Mesenchymal stem cell (in vitro differentiated cells and primary cell): Measurements from ENCODE around the gene CNOT6.

Experiments
- DNase-seq: peaks from one replicate; pipeline ENCODE4 v3.0.0-alpha.2; 2013
- H2AFZ ChIP-seq: one replicate; pipeline ENCODE4 v1.6.1; 2013; ENCODE audit warnings: low read depth, mild to moderate bottlenecking, control low read depth, inconsistent platforms, low read length, moderate library complexity
- H2AK5ac ChIP-seq: 2 replicates; pipeline ENCODE4 v1.6.1; 2013; ENCODE audit warnings: low read length, moderate library complexity, mild to moderate bottlenecking, inconsistent platforms; ENCODE audit not compliant: severe bottlenecking
- H2BK120ac ChIP-seq: one replicate; pipeline ENCODE4 v1.6.1; 2013; ENCODE audit warnings: low read depth, mild to moderate bottlenecking, inconsistent platforms, low read length, moderate library complexity
- H2BK12ac ChIP-seq, 2 experiments: one replicate each; pipeline ENCODE4 v1.6.1; 2013; ENCODE audit warnings: inconsistent platforms in 2 of 2, low read length in 2 of 2, mild to moderate bottlenecking in 2 of 2, moderate library complexity in 2 of 2, control low read depth in 1 of 2
- H2BK15ac ChIP-seq: one replicate; pipeline ENCODE4 v1.6.1; 2013; ENCODE audit warnings: mild to moderate bottlenecking, low read depth, inconsistent platforms; ENCODE audit not compliant: poor library complexity, severe bottlenecking
- H2BK5ac ChIP-seq: 2 replicates; pipeline ENCODE4 v1.6.1; 2013; ENCODE audit warnings: low read depth, mild to moderate bottlenecking, low read length, control low read depth, inconsistent platforms; ENCODE audit not compliant: poor library complexity, severe bottlenecking
- H3K14ac ChIP-seq, 2 experiments: one replicate each; pipeline ENCODE4 v1.6.1; 2013; ENCODE audit warnings: inconsistent platforms in 2 of 2, low read length in 2 of 2, control low read depth in 1 of 2, mild to moderate bottlenecking in 1 of 2, moderate library complexity in 1 of 2
- H3K18ac ChIP-seq, 2 experiments: one replicate each; pipeline ENCODE4 v1.6.1; 2013; ENCODE audit warnings: inconsistent platforms in 2 of 2, low read length in 2 of 2, control low read depth in 1 of 2, low read depth in 1 of 2, mild to moderate bottlenecking in 1 of 2
- H3K23ac ChIP-seq, 2 experiments: one replicate each; pipeline ENCODE4 v1.6.1; 2013; ENCODE audit warnings: inconsistent platforms in 2 of 2, low read length in 2 of 2, mild to moderate bottlenecking in 2 of 2, moderate library complexity in 2 of 2, control low read depth in 1 of 2
- H3K27ac ChIP-seq: 2 replicates; pipeline ENCODE4 v1.5.1; 2013; ENCODE audit warnings: mild to moderate bottlenecking, moderate library complexity, low read length, control low read depth, inconsistent platforms; ENCODE audit not compliant: poor library complexity, severe bottlenecking
- H3K27me3 ChIP-seq, 2 experiments: 2 replicates each; pipeline versions ENCODE4 v1.6.1 to v1.7.0; 2013; ENCODE audit warnings: low read length in 2 of 2, mild to moderate bottlenecking in 2 of 2, moderate library complexity in 2 of 2, control low read depth in 1 of 2, inconsistent platforms in 1 of 2; ENCODE audit not compliant: control insufficient read depth in 1 of 2, insufficient read depth in 1 of 2
- H3K36me3 ChIP-seq, 2 experiments: 2 replicates each; pipeline versions ENCODE4 v1.6.1 to v1.7.0; 2013; ENCODE audit warnings: low read length in 2 of 2, control low read depth in 1 of 2, inconsistent platforms in 1 of 2, low read depth in 1 of 2, mild to moderate bottlenecking in 1 of 2; ENCODE audit not compliant: insufficient read depth in 2 of 2, control insufficient read depth in 1 of 2
- H3K4ac ChIP-seq, 2 experiments: one replicate each; pipeline ENCODE4 v1.6.1; 2013; ENCODE audit warnings: inconsistent platforms in 2 of 2, low read length in 2 of 2, mild to moderate bottlenecking in 2 of 2, moderate library complexity in 2 of 2, control low read depth in 1 of 2, low read depth in 1 of 2
- H3K4me1 ChIP-seq: 2 replicates; pipeline ENCODE4 v1.6.1; 2013; ENCODE audit warnings: low read depth, low read length, control low read depth; ENCODE audit not compliant: control insufficient read depth, insufficient read depth
- H3K4me2 ChIP-seq: 2 replicates; pipeline ENCODE4 v1.6.1; 2013; ENCODE audit warnings: low read length, mild to moderate bottlenecking, inconsistent platforms; ENCODE audit not compliant: poor library complexity, severe bottlenecking
- H3K4me3 ChIP-seq, 2 experiments: 2 replicates each; pipeline versions ENCODE4 v1.5.1 to v1.7.0; 2013; ENCODE audit warnings: low read length in 2 of 2, mild to moderate bottlenecking in 2 of 2, control low read depth in 1 of 2, low read depth in 1 of 2; ENCODE audit not compliant: insufficient read depth in 1 of 2
- H3K79me1 ChIP-seq: replicated peaks from 2 replicates; pipeline ENCODE4 v1.6.1; 2013; ENCODE audit warnings: mild to moderate bottlenecking, control low read depth, low read length, inconsistent platforms; ENCODE audit not compliant: poor library complexity, severe bottlenecking
- H3K9ac ChIP-seq: 2 replicates; pipeline ENCODE4 v1.7.0; 2013; ENCODE audit warnings: mild to moderate bottlenecking, low read length, moderate library complexity
- H3K9me3 ChIP-seq: 2 replicates; pipeline ENCODE4 v1.7.0; 2013; ENCODE audit warnings: mild to moderate bottlenecking, low read length; ENCODE audit not compliant: control insufficient read depth
- H4K8ac ChIP-seq: one replicate; pipeline ENCODE4 v1.6.1; 2013; ENCODE audit warnings: inconsistent platforms, mild to moderate bottlenecking, low read length, moderate library complexity
- H4K91ac ChIP-seq: one replicate; pipeline ENCODE4 v1.6.1; 2013; ENCODE audit warnings: mild to moderate bottlenecking, low read length, inconsistent platforms
- WGBS: methylation state at CpG from one replicate; pipeline ENCODE4 v1.1.7; 2013; ENCODE audit warnings: mixed read lengths; 5-methylcytosine and 5-hydroxymethylcytosine counted together

Gene CNOT6

DNA sequence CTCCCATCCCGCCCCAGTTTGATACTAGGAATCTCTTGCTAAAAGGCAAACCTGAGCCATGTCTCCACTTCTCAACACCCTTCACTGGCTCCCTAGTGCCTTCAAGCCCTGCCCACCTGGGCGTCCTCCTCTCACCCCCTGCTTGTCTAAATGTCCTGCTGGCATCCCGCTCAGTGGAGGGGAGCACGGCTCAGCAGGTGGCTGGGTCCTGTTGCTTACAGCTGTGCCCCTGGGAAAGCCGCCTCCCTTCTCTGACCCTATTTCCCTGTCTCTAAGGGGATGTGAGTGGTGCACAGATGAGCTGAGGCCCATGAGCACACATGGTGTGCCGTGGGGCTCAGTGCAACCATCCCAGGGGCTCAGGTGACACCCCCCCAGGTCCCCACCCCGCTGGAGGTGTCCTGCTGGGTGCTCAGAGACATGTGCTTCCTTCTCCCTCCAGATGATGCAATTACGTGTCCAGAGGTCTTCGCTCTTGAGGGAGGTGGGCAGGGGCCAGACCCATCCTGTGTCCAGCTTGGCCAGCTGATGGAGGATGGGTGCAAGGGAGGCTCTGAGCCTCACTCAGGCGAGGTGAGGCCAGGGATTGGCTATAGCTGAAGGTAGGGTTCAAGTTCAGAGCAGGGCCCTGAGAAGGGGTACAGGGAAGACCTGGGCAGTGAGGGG, 131.1 kb downstream of the CNOT6 start:
- Histone ChIP-seq H3K9ac (no peak overlapping the region), H3K4me3 (no peak overlapping the region), H3K4me2 (no peak overlapping the region), H3K27me3 (peaks cover 0 to 26% of the 10 kb centered on the region in 2 experiments), H3K27ac (no peak overlapping the region), H2AK5ac (no peak overlapping the region), H3K14ac (no peak overlapping the region), H2BK12ac (no peak overlapping the region), H3K36me3 (no peaks in the 10 kb centered on the region), H2AFZ (no peak overlapping the region), H2BK120ac (no peak overlapping the region), H2BK15ac (no peak overlapping the region), H3K9me3 (no peaks in the 10 kb centered on the region), H4K8ac (no peak overlapping the region), H2BK5ac (no peak overlapping the region), H4K91ac (no peak overlapping the region), H3K18ac (no peak overlapping the region), H3K79me1 (no peaks in the 10 kb centered on the region), H3K4ac (no peak overlapping the region), H3K23ac (no peak overlapping the region), H3K4me1 (peaks cover 2% of the 10 kb centered on the region)
- WGBS = 74% methylated on average over 9 of the region's 10 CpGs
- DNase-seq = no peak

DNA sequence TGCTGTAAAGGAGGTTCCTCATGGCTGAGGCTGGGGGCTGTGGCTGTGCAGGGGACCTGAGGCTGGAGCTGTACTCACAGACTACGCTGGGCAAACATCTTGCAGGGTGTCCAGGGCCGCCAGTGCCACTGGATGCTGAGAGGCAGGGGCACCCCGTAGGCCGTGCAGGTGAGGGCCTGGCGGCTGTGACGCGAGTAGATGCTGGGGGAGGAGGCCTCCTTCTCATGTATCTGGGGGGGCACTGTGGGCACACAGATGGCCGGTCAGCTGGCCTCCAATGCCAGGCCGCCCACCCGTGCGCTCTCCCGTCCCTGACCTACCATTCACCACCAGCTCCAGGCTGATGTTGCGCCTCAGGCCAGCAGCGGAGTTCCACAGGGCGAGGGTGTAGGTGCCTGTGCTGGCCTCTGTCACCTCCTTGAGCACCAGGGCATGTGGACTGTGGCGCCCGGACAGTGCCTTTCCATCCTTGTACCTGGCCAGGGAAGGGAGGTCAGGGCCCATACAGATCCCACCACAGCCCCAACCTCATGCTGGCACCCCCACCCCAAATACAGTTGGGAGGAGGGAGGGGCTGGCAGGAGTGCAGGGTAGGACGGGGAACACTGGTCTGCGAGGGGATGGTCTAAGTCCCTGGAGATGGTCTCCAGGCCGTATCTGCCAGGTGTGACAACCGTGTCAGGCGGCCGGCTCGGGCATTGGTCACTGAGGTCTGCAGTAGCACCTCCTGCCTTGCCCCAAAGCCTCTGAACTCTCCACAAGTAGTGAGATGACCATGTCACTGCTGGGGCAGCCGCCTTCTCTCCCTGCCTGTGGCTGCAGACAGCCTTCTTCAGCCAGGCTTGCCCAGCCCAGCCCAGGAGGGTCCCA, 131.8 kb downstream of the CNOT6 start:
- no peak overlapping the region for H2BK12ac ChIP-seq
- H3K9ac ChIP-seq = no peak overlapping the region

GRCh38 chr5:180626661-180627385, 132.6 kb downstream of the CNOT6 start:
- WGBS = 82% methylated on average over 15 of the region's 15 CpGs

More for the DNA sequence above, 131.8 kb downstream of the CNOT6 start:
- peaks cover 2% of the 10 kb centered on the region for H3K4me1 ChIP-seq
- no peak overlapping the region for H3K27ac ChIP-seq
- H2AK5ac ChIP-seq = no peak overlapping the region
- no peak overlapping the region for H3K23ac ChIP-seq
- WGBS = 88% methylated on average over 25 of the region's 25 CpGs
- H4K91ac ChIP-seq = no peak overlapping the region
- H3K14ac ChIP-seq = no peak overlapping the region
- no peak for DNase-seq
- no peaks in the 10 kb centered on the region for H3K9me3 ChIP-seq
- H2BK15ac ChIP-seq = no peak overlapping the region
- H4K8ac ChIP-seq = no peak overlapping the region
- H2BK120ac ChIP-seq = no peak overlapping the region
- H2AFZ ChIP-seq = no peak overlapping the region
- no peak overlapping the region for H2BK5ac ChIP-seq
- no peak overlapping the region for H3K4me3 ChIP-seq
- no peak overlapping the region for H3K18ac ChIP-seq
- H3K4me2 ChIP-seq = no peak overlapping the region
- H3K79me1 ChIP-seq = no peaks in the 10 kb centered on the region
- no peak overlapping the region for H3K4ac ChIP-seq
- no peaks in the 10 kb centered on the region for H3K36me3 ChIP-seq
- H3K27me3 ChIP-seq = peaks cover 0 to 21% of the 10 kb centered on the region in 2 experiments

More at GRCh38 chr5:180626661-180627385, 132.6 kb downstream of the CNOT6 start:
- H2BK12ac ChIP-seq = no peak overlapping the region
- H3K4me3 ChIP-seq = no peak overlapping the region
- DNase-seq = no peak
- H3K23ac ChIP-seq = no peak overlapping the region
- H4K8ac ChIP-seq = no peak overlapping the region
- H3K27me3 ChIP-seq = peaks cover 0 to 21% of the 10 kb centered on the region in 2 experiments
- H2AK5ac ChIP-seq = no peak overlapping the region
- no peaks in the 10 kb centered on the region for H3K79me1 ChIP-seq
- no peak overlapping the region for H3K18ac ChIP-seq
- no peak overlapping the region for H3K9ac ChIP-seq
- no peak overlapping the region for H2AFZ ChIP-seq
- no peak overlapping the region for H3K4me2 ChIP-seq
- no peak overlapping the region for H2BK5ac ChIP-seq
- no peak overlapping the region for H4K91ac ChIP-seq
- H3K36me3 ChIP-seq = no peaks in the 10 kb centered on the region
- H3K27ac ChIP-seq = no peak overlapping the region
- no peak overlapping the region for H3K14ac ChIP-seq
- no peaks in the 10 kb centered on the region for H3K4me1 ChIP-seq
- H2BK15ac ChIP-seq = no peak overlapping the region
- no peak overlapping the region for H3K4ac ChIP-seq
- H2BK120ac ChIP-seq = no peak overlapping the region
- no peaks in the 10 kb centered on the region for H3K9me3 ChIP-seq
